CD4-positive, alpha-beta T cell (primary cell): Measurements from ENCODE around the gene FBRSL1. TPM values are rescaled to one million over a fixed set of nuclear protein-coding genes. Genes with fewer than 3 reads are reported as not detected.

Source experiments
- ATAC-seq: fragments of 200-7000 bp; cut with Tn5 transposase; one replicate; pipeline ENCODE4 v1.10.0; 2022; ENCODE audit warnings: mild to moderate bottlenecking; ENCODE audit not compliant: poor library complexity
- CTCF ChIA-PET: fragments of 350-600 bp; sonication (Branson Sonifier 250); formaldehyde crosslinking; loops from one replicate; lab custom pipeline; 2021; ENCODE audit warnings: antibody characterized with exemption, inconsistent platforms; lab: Charles Lee
- POLR2A ChIA-PET: fragments of 350-600 bp; sonication (Branson Sonifier 250); formaldehyde crosslinking; loops from one replicate; lab custom pipeline; 2021; ENCODE audit warnings: antibody characterized with exemption, inconsistent platforms; lab: Charles Lee
- DNase-seq, 14 experiments: peaks; one replicate each; pipeline ENCODE4 v3.0.0-alpha.2; 2013 to 2020; ENCODE audit warnings: mixed read lengths in 2 of 14
- H3K27ac ChIP-seq, 2 donors: one replicate each; pipeline versions ENCODE4 v1.5.1 to v1.7.0; 2013; ENCODE audit warnings: low read length in 2 of 2, low read depth in 1 of 2, mild to moderate bottlenecking in 1 of 2
- H3K27me3 ChIP-seq, 2 experiments: 1 replicate in 1 of 2; 2 replicates in 1 of 2; pipeline versions ENCODE4 v1.6.1 to v1.7.0; 2013; ENCODE audit warnings: low read length in 2 of 2, control low read depth in 1 of 2, mild to moderate bottlenecking in 1 of 2, moderate library complexity in 1 of 2; ENCODE audit not compliant: insufficient read depth in 2 of 2, control insufficient read depth in 1 of 2
- H3K36me3 ChIP-seq: one replicate; pipeline ENCODE4 v1.6.1; 2013; ENCODE audit warnings: low read length, control low read depth; ENCODE audit not compliant: insufficient read depth
- H3K4me1 ChIP-seq: one replicate; pipeline ENCODE4 v1.6.1; 2013; ENCODE audit warnings: low read length, control low read depth; ENCODE audit not compliant: insufficient read depth
- H3K4me3 ChIP-seq: one replicate; pipeline ENCODE4 v1.5.1; 2013; ENCODE audit warnings: mild to moderate bottlenecking, low read length, moderate library complexity
- H3K9me3 ChIP-seq, 2 experiments: 1 replicate in 1 of 2; 2 replicates in 1 of 2; pipeline versions ENCODE4 v1.6.1 to v1.7.0; 2013; ENCODE audit warnings: low read length in 2 of 2, mild to moderate bottlenecking in 2 of 2, control low read depth in 1 of 2, moderate library complexity in 1 of 2; ENCODE audit not compliant: control insufficient read depth in 1 of 2, insufficient read depth in 1 of 2
- H3K27ac Mint-ChIP-seq: one replicate; pipeline ENCODE4 v1.8.0; 2020; ENCODE audit warnings: mixed read lengths
- H3K27me3 Mint-ChIP-seq: one replicate; pipeline ENCODE4 v1.8.0; 2021; ENCODE audit warnings: mixed read lengths
- H3K36me3 Mint-ChIP-seq: one replicate; pipeline ENCODE4 v1.8.0; 2021; ENCODE audit warnings: low read depth, mixed read lengths
- H3K4me1 Mint-ChIP-seq: one replicate; pipeline ENCODE4 v1.8.0; 2021; ENCODE audit warnings: low read depth, mixed read lengths
- H3K4me3 Mint-ChIP-seq: one replicate; pipeline ENCODE4 v1.8.0; 2020; ENCODE audit warnings: mild to moderate bottlenecking, mixed read lengths
- H3K9me3 Mint-ChIP-seq: one replicate; pipeline ENCODE4 v1.8.0; 2020; ENCODE audit warnings: mixed read lengths
- intact Hi-C, 2 experiments: fragments of 100-400 bp; cut with DNase I in 1 of 2; cut with micrococcal nuclease in 1 of 2; formaldehyde crosslinking; loops; one replicate each; pipeline versions ENCODE4 v1.15.1 to v1.9.0; 2023 to 2025; cut with DNase I, micrococcal nuclease
- total RNA-seq, 174 experiments: library from RNA in 2 of 174; stranded (reverse) in 2 of 174; gene quantifications; one replicate each; pipeline ENCODE4 v1.2.3 and lab custom pipeline; 2021 to 2026
- TF ChIP-seq, protein P1 (sequence below): fragments of 200-600 bp; IDR thresholded peaks from one replicate; pipeline ENCODE4 v1.8.0; 2022; ENCODE audit warnings: antibody characterized with exemption, mild to moderate bottlenecking

FBRSL1 gene
- total RNA-seq, 2 experiments from 2014 or later, result 75.8 to 80.7 TPM

DNA sequence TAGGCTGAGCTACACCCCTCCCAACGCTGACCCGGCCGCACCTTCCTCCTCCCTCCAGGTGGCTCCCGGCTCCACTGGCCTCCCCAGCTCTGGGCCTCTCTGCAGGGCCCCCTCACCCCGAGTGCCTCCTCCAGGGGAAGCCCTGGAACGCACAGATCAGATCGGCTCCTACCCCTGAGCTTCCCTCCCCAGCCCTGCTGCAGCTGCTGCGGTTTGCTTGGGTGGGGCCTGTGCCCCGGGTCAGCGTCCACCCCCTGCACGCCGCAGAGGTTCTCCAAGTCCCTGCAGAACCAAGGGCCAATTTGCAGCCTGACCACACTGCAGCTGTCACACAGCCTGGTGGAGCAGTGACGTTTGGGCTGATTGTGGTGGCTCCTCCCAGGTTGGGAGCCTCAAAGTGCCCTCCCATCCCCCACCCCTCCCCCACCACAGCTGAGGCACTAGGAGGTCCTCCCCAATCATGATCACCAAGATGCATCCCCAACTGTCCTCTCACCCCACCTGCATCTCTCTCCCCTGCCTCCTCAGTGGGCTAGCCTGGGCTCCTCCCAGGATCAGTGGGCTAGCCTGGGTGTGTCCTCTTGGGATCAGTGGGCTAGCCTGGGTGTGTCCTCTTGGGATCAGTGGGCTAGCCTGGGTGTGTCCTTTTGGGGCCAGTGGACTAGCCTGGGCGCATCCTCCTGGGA, 12.8 kb upstream of the FBRSL1 start:
- Histone ChIP-seq H3K36me3 (no peaks in the 10 kb centered on the region), H3K4me1 (peaks cover 37% of the 10 kb centered on the region), H3K9me3 (peaks cover 0 to 12% of the 10 kb centered on the region in 2 experiments), H3K4me3 (peak overlapping the region; percentile 3), H3K27ac (no peak overlapping the region), H3K27me3 (no peaks in the 10 kb centered on the region)
- ATAC-seq (peak; percentile 24), DNase-seq (peak in 4 of 14 experiments; percentile 17 to 61 (median 42))
- H3K4me3 Mint-ChIP-seq, result peak overlapping the region; percentile 67
- TF ChIP-seq, protein P1, sequence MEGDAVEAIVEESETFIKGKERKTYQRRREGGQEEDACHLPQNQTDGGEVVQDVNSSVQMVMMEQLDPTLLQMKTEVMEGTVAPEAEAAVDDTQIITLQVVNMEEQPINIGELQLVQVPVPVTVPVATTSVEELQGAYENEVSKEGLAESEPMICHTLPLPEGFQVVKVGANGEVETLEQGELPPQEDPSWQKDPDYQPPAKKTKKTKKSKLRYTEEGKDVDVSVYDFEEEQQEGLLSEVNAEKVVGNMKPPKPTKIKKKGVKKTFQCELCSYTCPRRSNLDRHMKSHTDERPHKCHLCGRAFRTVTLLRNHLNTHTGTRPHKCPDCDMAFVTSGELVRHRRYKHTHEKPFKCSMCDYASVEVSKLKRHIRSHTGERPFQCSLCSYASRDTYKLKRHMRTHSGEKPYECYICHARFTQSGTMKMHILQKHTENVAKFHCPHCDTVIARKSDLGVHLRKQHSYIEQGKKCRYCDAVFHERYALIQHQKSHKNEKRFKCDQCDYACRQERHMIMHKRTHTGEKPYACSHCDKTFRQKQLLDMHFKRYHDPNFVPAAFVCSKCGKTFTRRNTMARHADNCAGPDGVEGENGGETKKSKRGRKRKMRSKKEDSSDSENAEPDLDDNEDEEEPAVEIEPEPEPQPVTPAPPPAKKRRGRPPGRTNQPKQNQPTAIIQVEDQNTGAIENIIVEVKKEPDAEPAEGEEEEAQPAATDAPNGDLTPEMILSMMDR, result no peak
- ChIA-PET POLR2A (interaction anchor here (0.9 to 4.3 kb wide), 4 partner anchors 10 to 62 kb away, joined by 3 to 69 read pairs (median 4); no protein-coding TSS in a partner anchor), CTCF (interaction anchor here (1.4 kb wide), 1 partner anchor 11 kb away, joined by 4 read pairs; no protein-coding TSS in a partner anchor)
- intact Hi-C loops, result no loop called here
- peak overlapping the region; percentile 44 for H3K27ac Mint-ChIP-seq
- peaks cover 3% of the 10 kb centered on the region for H3K36me3 Mint-ChIP-seq
- peaks cover 37% of the 10 kb centered on the region for H3K4me1 Mint-ChIP-seq
- H3K9me3 Mint-ChIP-seq, result no peaks in the 10 kb centered on the region
- no peaks in the 10 kb centered on the region for H3K27me3 Mint-ChIP-seq

DNA sequence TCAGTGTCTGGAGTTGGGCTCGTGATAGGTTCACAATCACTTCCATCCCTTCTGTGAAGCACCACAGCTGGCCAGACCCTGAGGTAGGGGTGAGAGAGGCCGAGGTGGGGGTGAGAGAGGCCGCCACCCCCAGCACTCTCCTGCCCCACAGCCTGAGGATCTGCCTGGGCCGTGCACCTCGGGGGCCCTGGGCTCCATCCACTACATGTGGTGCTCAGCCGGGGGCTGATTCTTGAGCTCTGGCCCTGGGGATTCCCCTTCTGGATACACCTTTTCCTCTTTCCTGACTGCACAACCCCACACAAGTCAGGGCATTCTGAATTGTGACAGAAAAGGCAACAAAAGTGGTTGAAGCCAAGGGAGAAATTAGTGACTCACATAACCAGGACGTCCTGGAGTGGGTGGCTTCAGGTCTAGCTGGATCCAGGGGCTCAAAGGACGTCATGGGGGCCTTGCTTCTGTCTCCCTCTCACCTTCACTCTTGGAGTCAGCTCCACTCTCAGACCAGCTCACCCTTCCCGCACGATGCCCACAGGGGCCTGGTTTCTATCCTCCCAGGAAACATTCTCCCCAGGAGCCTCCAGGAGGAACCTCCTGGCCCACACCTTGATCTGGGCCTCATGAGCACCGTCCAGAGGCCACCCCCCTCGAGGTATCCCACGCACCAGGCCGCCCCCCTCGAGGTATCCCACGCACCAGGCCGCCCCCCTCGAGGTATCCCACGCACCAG, 12.1 kb upstream of the FBRSL1 start:
- no peak for DNase-seq
- H3K9me3 Mint-ChIP-seq, result no peaks in the 10 kb centered on the region
- H3K4me1 Mint-ChIP-seq, result peaks cover 34% of the 10 kb centered on the region
- no peaks in the 10 kb centered on the region for H3K27me3 ChIP-seq
- H3K4me3 Mint-ChIP-seq, result peak overlapping the region; percentile 66
- POLR2A ChIA-PET, result interaction anchor here (0.9 to 4.3 kb wide), 4 partner anchors 10 to 48 kb away, joined by 3 to 69 read pairs (median 4); no protein-coding TSS in a partner anchor
- H3K27ac ChIP-seq, result no peak overlapping the region
- H3K9me3 ChIP-seq, result peaks cover 0 to 12% of the 10 kb centered on the region in 2 experiments
- CTCF ChIA-PET, result interaction anchor here (1.4 kb wide), 1 partner anchor 11 kb away, joined by 4 read pairs; no protein-coding TSS in a partner anchor
- no peak overlapping the region for H3K4me3 ChIP-seq
- intact Hi-C loops, result no loop called here
- ATAC-seq, result no peak
- TF ChIP-seq, protein P1, result no peak
- no peaks in the 10 kb centered on the region for H3K36me3 Mint-ChIP-seq
- H3K36me3 ChIP-seq, result no peaks in the 10 kb centered on the region
- H3K27ac Mint-ChIP-seq, result peak overlapping the region; percentile 44
- H3K27me3 Mint-ChIP-seq, result no peaks in the 10 kb centered on the region
- H3K4me1 ChIP-seq, result peaks cover 32% of the 10 kb centered on the region

DNA sequence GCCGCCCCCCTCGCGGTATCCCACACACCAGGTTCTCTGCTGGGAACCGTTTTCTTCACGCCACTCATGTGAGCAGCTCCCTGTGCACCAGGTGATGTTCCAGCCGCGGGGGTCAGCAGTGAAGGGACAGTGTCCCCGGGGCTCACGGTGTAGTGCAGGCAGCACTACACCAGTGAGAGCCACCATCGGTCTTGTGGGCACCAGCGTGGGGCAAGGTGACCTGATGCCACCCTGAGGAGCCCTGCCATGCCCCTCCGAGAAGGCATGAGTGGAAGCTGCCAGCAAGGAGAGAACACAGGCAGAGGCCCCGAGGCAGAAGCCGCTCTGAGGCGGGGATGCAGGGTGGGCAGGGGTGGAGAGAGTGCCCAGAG, 11.5 kb upstream of the FBRSL1 start:
- Mint-ChIP-seq H3K4me3 (no peak overlapping the region), H3K9me3 (no peaks in the 10 kb centered on the region), H3K27ac (no peak overlapping the region), H3K27me3 (no peaks in the 10 kb centered on the region), H3K4me1 (peaks cover 34% of the 10 kb centered on the region), H3K36me3 (no peaks in the 10 kb centered on the region)
- Histone ChIP-seq H3K36me3 (no peaks in the 10 kb centered on the region), H3K9me3 (peaks cover 0 to 12% of the 10 kb centered on the region in 2 experiments), H3K27ac (no peak overlapping the region), H3K4me3 (no peak overlapping the region), H3K4me1 (peaks cover 32% of the 10 kb centered on the region), H3K27me3 (no peaks in the 10 kb centered on the region)
- POLR2A ChIA-PET, result interaction anchor here (0.9 to 4.3 kb wide), 4 partner anchors 9 to 40 kb away, joined by 3 to 69 read pairs (median 3); no protein-coding TSS in a partner anchor
- TF ChIP-seq, protein P1, result no peak
- intact Hi-C loops, result no loop called here
- CTCF ChIA-PET, result interaction anchor here (1.4 kb wide), 1 partner anchor 10 kb away, joined by 4 read pairs; no protein-coding TSS in a partner anchor
- ATAC-seq (no peak), DNase-seq (no peak)
